ENCODE measurements around the gene DDX19B. TPM values are rescaled to one million over a fixed set of nuclear protein-coding genes. Genes with fewer than 3 reads are reported as not detected.
A peak's percentile ranks its signal among the peaks of the same experiment; 100 is the strongest.

DDX19B gene
- total RNA-seq, 1 donor from 2014 or later, result 24.2 TPM

DNA sequence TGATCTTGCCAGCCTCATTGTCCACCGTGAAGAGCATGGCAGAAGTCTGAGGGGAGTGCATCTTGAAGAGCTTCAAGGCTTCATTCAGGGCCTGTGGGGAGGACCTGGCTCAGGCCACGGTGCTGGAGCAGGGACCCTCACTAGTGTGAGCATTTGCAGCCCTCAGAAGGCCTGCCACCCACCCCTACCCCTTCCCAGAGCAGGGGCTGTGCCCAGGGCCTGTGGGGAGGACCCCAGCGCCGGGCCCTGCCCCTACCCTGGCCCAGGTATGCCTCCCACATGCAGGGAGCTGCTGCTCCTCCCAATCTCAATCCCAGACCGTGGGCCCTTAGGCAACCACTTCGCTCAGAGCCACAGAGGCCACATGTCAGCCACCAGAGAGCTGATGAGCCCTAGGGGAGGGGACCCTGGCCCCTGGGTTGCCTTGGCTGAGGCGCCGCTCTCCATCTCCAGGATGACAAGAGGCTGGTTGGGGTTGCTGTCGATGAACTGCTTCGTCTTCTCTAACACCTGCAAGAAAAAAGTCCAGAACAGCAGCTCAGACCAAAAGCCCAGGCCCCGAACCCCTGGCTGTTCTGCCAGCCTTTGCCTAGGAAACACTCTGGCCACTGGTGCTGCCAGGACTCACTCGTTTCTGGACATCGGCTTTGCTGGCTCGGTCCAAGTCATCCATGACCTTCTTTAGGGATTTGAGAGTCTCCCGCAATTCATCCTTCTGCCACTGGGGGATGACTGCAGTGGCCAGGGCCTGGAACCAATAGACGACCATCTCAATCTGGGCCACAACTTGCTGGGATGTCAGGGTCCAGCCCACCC, 45.5 kb upstream of the DDX19B start:
- intact Hi-C loops (cut with DNase I), result no loop called here
- H3K36me3 ChIP-seq, result peaks cover 61 to 62% of the 10 kb centered on the region in 2 donors
- no peaks in the 10 kb centered on the region for H3K9me3 ChIP-seq
- H3K27ac ChIP-seq, result no peak overlapping the region
- no peak for DNase-seq (ENCODE audit: low spot score in 2 of 2)
- peaks cover 3 to 14% of the 10 kb centered on the region in 2 donors for H3K4me1 ChIP-seq
- H3K27me3 ChIP-seq, result no peaks in the 10 kb centered on the region
- TF ChIP-seq, protein P1, sequence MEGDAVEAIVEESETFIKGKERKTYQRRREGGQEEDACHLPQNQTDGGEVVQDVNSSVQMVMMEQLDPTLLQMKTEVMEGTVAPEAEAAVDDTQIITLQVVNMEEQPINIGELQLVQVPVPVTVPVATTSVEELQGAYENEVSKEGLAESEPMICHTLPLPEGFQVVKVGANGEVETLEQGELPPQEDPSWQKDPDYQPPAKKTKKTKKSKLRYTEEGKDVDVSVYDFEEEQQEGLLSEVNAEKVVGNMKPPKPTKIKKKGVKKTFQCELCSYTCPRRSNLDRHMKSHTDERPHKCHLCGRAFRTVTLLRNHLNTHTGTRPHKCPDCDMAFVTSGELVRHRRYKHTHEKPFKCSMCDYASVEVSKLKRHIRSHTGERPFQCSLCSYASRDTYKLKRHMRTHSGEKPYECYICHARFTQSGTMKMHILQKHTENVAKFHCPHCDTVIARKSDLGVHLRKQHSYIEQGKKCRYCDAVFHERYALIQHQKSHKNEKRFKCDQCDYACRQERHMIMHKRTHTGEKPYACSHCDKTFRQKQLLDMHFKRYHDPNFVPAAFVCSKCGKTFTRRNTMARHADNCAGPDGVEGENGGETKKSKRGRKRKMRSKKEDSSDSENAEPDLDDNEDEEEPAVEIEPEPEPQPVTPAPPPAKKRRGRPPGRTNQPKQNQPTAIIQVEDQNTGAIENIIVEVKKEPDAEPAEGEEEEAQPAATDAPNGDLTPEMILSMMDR (IDR thresholded peaks at IDR 0.05), result peak in 2 of 3 experiments; percentile 15 to 36
- no peak overlapping the region for H3K4me3 ChIP-seq

DNA sequence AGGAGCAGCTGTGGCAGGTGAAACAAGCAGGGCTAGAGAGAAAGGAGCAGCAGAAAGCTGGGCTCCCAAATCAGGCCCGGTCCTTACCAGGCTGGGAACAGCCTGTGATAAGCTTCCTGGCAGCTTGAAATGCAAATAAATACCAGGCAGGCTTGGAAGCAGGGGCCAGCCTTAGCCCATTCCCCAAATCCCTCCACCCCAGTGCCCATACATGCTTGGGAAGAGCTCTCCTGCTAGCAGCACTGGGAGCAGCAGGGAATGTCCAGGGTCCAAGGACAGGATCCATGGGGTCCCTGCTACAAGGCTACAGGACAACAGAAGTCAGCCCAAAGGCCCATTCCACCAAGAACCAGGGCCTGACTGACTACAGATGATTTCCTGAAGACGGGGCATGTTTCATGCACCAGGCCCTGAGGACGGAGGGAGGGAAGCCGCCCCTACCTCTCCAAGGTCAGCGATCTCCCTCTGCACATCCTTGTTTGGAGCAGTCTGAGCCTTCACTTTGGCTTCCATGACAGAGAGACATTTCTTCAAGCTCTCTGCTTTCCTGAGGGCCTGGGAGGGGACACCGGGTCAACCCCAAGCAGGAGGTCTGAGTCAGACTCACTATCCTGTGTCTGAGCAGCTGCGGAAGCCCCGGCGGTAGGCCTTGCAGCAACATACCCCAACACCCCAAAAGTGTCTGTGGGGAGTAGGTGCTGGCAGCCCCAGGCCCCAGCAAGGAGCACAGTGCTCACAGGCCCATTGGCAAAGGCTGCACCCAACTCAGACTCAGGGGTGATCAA, 44.6 kb upstream of the DDX19B start:
- intact Hi-C loops (cut with DNase I), result no loop called here

DNA sequence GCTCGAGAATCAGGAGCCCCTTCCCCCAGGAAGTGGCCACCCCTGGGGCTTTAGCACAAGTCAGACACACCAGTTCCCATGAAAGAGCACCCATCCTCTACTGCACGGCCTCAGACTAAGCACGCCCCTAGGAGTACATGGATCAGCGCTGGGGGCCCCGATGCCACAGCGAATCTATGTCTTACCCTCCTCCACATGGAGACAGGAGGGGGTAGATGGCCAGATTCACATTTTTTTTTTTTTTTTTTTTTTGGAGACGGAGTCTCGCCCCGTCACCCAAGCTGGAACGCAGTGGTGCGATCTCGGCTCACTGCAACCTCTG, 44.1 kb upstream of the DDX19B start:
- H3K4me3 ChIP-seq, result no peak overlapping the region
- peaks cover 3 to 10% of the 10 kb centered on the region in 2 donors for H3K4me1 ChIP-seq
- H3K27me3 ChIP-seq, result no peaks in the 10 kb centered on the region
- no peaks in the 10 kb centered on the region for H3K9me3 ChIP-seq
- TF ChIP-seq, protein P1 (IDR thresholded peaks at IDR 0.05), result no peak
- no peak overlapping the region for H3K27ac ChIP-seq
- H3K36me3 ChIP-seq, result peaks cover 76% of the 10 kb centered on the region in 2 donors
- intact Hi-C loops (cut with DNase I), result no loop called here
- peak in 1 of 2 donors; percentile 54 for DNase-seq (ENCODE audit: low spot score in 2 of 2)

More for the DNA sequence above, 44.6 kb upstream of the DDX19B start:
- Histone ChIP-seq H3K4me1 (peaks cover 3 to 14% of the 10 kb centered on the region in 2 donors), H3K4me3 (no peak overlapping the region), H3K9me3 (no peaks in the 10 kb centered on the region), H3K36me3 (peaks cover 70 to 71% of the 10 kb centered on the region in 2 donors), H3K27me3 (no peaks in the 10 kb centered on the region), H3K27ac (no peak overlapping the region)
- DNase-seq (ENCODE audit: low spot score in 2 of 2), result no peak
- TF ChIP-seq, protein P1 (IDR thresholded peaks at IDR 0.05), result no peak

DNA sequence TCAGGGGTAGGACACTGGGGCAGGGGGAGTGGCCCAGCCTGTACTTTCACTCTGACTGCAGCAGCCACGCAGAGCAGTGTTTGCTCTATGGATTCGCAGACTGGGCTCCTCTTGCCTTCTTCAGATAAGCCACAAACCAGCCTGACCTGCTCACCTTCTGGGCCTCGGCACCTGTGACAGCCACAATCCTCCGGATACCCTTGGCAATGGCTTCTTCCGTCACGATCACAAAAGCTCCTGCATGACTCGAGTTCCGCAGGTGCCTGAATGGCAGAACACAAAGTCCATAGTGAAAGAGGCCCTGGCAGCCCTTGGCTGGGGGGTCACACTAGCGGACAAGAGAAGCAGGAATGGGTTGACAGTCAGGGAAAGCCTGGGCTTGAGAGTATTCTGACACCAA, 43.4 kb upstream of the DDX19B start:
- intact Hi-C loops (cut with DNase I), result no loop called here
- H3K27ac ChIP-seq, result no peak overlapping the region
- peaks cover 3 to 4% of the 10 kb centered on the region in 2 donors for H3K4me1 ChIP-seq
- DNase-seq (ENCODE audit: low spot score in 2 of 2), result no peak
- TF ChIP-seq, protein P1 (IDR thresholded peaks at IDR 0.05), result no peak
- no peaks in the 10 kb centered on the region for H3K27me3 ChIP-seq
- H3K9me3 ChIP-seq, result no peaks in the 10 kb centered on the region
- H3K4me3 ChIP-seq, result no peak overlapping the region
- H3K36me3 ChIP-seq, result peaks cover 82 to 83% of the 10 kb centered on the region in 2 donors

DNA sequence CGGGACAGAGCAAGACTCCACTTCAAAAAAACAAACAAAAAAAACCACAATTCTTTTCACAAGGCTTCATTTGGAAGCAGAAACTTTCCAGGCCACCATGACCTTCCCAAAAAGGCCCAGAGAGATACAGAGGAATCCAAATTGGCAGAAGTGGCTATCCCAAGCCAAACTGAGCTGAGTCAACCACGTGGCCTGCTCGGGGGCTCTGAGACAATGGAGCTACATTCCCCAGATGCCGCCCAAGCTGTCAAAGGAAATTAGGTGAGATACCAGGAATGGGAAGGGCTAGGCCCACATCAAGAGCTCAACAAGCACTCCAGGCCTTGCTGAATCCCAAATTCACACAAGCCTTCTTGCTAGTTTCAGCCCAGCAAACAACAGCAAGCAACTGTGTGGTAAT, 41.6 kb upstream of the DDX19B start:
- Histone ChIP-seq H3K27ac (no peak overlapping the region), H3K4me3 (no peak overlapping the region), H3K27me3 (no peaks in the 10 kb centered on the region), H3K4me1 (no peaks in the 10 kb centered on the region), H3K9me3 (no peaks in the 10 kb centered on the region), H3K36me3 (peaks cover 100% of the 10 kb centered on the region in 2 donors)
- intact Hi-C loops (cut with DNase I), result no loop called here
- TF ChIP-seq, protein P1 (IDR thresholded peaks at IDR 0.05), result no peak
- DNase-seq (ENCODE audit: low spot score in 2 of 2), result peak in 1 of 2 donors; percentile 44

All from ascending aorta (tissue), 2 donors.